NOMO-1 treated with dmso at 0.1 percent for 144 hours (cell line): Measurements from ENCODE around the gene CALD1.

Experiments
- DNase-seq: peaks from one replicate; lab custom pipeline; 2025; ENCODE audit not compliant: unreplicated experiment; lab: John Stamatoyannopoulos, UW

CALD1 gene

GRCh38 chr7:134778941-134779740 lies at the start of gene CALD1:
Gene CALD1 (plus strand): TSS chr7:134779634. CDS start chr7:134867734, 88,100 bp downstream.
- no peak for DNase-seq

GRCh38 chr7:134729895-134730294 lies 49.5 kb upstream of the CALD1 start:
- no peak for DNase-seq

- no peak for DNase-seq
These were observed 49.0 kb upstream of the CALD1 start for GRCh38 chr7:134730411-134730829.

- no peak for DNase-seq
These were observed 47.8 kb upstream of the CALD1 start for GRCh38 chr7:134731616-134732015.

- no peak for DNase-seq
These were observed 46.7 kb upstream of the CALD1 start for GRCh38 chr7:134732728-134733127.

GRCh38 chr7:134736381-134736780 lies 43.1 kb upstream of the CALD1 start:
- no peak for DNase-seq

- peak; percentile 20 for DNase-seq
These were observed 41.7 kb upstream of the CALD1 start for GRCh38 chr7:134737566-134738345.

- no peak for DNase-seq
These were observed 40.1 kb upstream of the CALD1 start for GRCh38 chr7:134739362-134739761.

- no peak for DNase-seq
These were observed 39.1 kb upstream of the CALD1 start for GRCh38 chr7:134740376-134740775.

- no peak for DNase-seq
These were observed 37.4 kb upstream of the CALD1 start for GRCh38 chr7:134741907-134742635.

- DNase-seq, result no peak
These were observed 36.6 kb upstream of the CALD1 start for GRCh38 chr7:134742688-134743350.

GRCh38 chr7:134744569-134744968 lies 34.9 kb upstream of the CALD1 start:
- no peak for DNase-seq

GRCh38 chr7:134747326-134747725 lies 32.1 kb upstream of the CALD1 start:
- no peak for DNase-seq

- no peak for DNase-seq
These were observed 29.1 kb upstream of the CALD1 start for GRCh38 chr7:134750083-134751062.

- no peak for DNase-seq
These were observed 27.3 kb upstream of the CALD1 start for GRCh38 chr7:134752006-134752760.

GRCh38 chr7:134755422-134756022 lies 23.9 kb upstream of the CALD1 start:
- DNase-seq, result no peak

- DNase-seq, result no peak
These were observed 21.5 kb upstream of the CALD1 start for GRCh38 chr7:134757938-134758337.

- no peak for DNase-seq
These were observed 20.5 kb upstream of the CALD1 start for GRCh38 chr7:134758981-134759380.

- DNase-seq, result no peak
These were observed 18.2 kb upstream of the CALD1 start for GRCh38 chr7:134761266-134761665.
